Myocyte (in vitro differentiated cells): ENCODE results near the gene OR13J1. TPM values are rescaled to one million over a fixed set of nuclear protein-coding genes. Genes with fewer than 3 reads are reported as not detected.
A peak's percentile ranks its signal among the peaks of the same experiment; 100 is the strongest.
"Not testable (repeated sequence)": the region's sequence is repeated elsewhere in the genome, so short reads cannot be mapped to it uniquely, and the experiment has no call there.

Experiments
- DNase-seq: peaks from one replicate; pipeline ENCODE4 v3.0.0-alpha.2; 2012; ENCODE audit warnings: low read depth
- polyA plus RNA-seq: library from polyadenylated mRNA; unstranded; fragments of >200 nt; gene quantifications from one replicate; pipeline ENCODE4 v1.2.1, GENCODE V29; 2012; ENCODE audit warnings: missing spikeins
- total RNA-seq: library from RNA; depleted of rRNA; stranded (reverse); fragments of >200 nt; gene quantifications from 2 replicates; pipeline ENCODE4 v1.2.3, GENCODE V29; 2014

OR13J1 gene
- not detected in 2 replicates for total RNA-seq
- not detected for polyA plus RNA-seq

- DNase-seq, result no peak
Measured at GRCh38 chr9:35870351-35870923, at the start of gene OR13J1. OR13J1 (minus strand) TSS chr9:35870401; CDS start chr9:35870401, 0 bp downstream.

- DNase-seq, result no peak
Measured at GRCh38 chr9:35919212-35920008, 49.2 kb upstream of the OR13J1 start.

- DNase-seq, result no peak
Measured at GRCh38 chr9:35918780-35919179, 48.6 kb upstream of the OR13J1 start.

GRCh38 chr9:35917261-35917660 is 47.1 kb upstream of the OR13J1 start:
- DNase-seq, result no peak

- DNase-seq, result no peak
Measured at GRCh38 chr9:35915681-35916294, 45.6 kb upstream of the OR13J1 start.

GRCh38 chr9:35914301-35914807 is 44.2 kb upstream of the OR13J1 start:
- DNase-seq, result peak; percentile 31

- DNase-seq, result not testable (repeated sequence)
Measured at GRCh38 chr9:35913429-35913828, 43.2 kb upstream of the OR13J1 start.

- no peak for DNase-seq
Measured at GRCh38 chr9:35912791-35913400, 42.7 kb upstream of the OR13J1 start.

- DNase-seq, result no peak
Measured at GRCh38 chr9:35911690-35912089, 41.5 kb upstream of the OR13J1 start.

GRCh38 chr9:35910613-35911359 is 40.6 kb upstream of the OR13J1 start:
- DNase-seq, result peak; percentile 59

- no peak for DNase-seq
Measured at GRCh38 chr9:35909687-35910612, 39.7 kb upstream of the OR13J1 start.

- DNase-seq, result no peak
Measured at GRCh38 chr9:35909274-35909673, 39.1 kb upstream of the OR13J1 start, which contains the start of gene SPAAR. SPAAR (plus strand) TSS chr9:35909490; CDS start chr9:35910464, 974 bp downstream.

GRCh38 chr9:35908504-35909125 is 38.4 kb upstream of the OR13J1 start:
- DNase-seq, result peak; percentile 51

GRCh38 chr9:35907711-35908503 is 37.7 kb upstream of the OR13J1 start:
- peak; percentile 87 for DNase-seq

GRCh38 chr9:35906923-35907699 is 36.9 kb upstream of the OR13J1 start:
- DNase-seq, result peak; percentile 79

- peak; percentile 99 for DNase-seq
Measured at GRCh38 chr9:35905912-35906679, 35.9 kb upstream of the OR13J1 start, which contains the start of gene HRCT1. HRCT1 (plus strand) TSS chr9:35906202; CDS start chr9:35906288, 86 bp downstream.
